HG03520 (cell line): ENCODE results near the gene FAT1.

ENCODE experiments used
- ATAC-seq: cut with Tn5 transposase; IDR thresholded peaks from one replicate; pipeline ENCODE4 v1.9.1; 2021; ENCODE audit warnings: mild to moderate bottlenecking, moderate library complexity; ENCODE audit not compliant: unreplicated experiment

The FAT1 gene

GRCh38 chr4:186725469-186726425, 2.1 kb upstream of the FAT1 start:
- no peak for ATAC-seq

GRCh38 chr4:186724864-186725468, 1.3 kb upstream of the FAT1 start:
- no peak for ATAC-seq

GRCh38 chr4:186724058-186724863, 605 bp upstream of the FAT1 start:
- ATAC-seq = no peak

GRCh38 chr4:186722796-186723291, 812 bp downstream of the FAT1 start:
- no peak for ATAC-seq

- no peak for ATAC-seq
Measured at GRCh38 chr4:186719925-186720694, 3.5 kb downstream of the FAT1 start.

- no peak for ATAC-seq
Measured at GRCh38 chr4:186717556-186717955, 6.1 kb downstream of the FAT1 start.

GRCh38 chr4:186715077-186715476, 8.6 kb downstream of the FAT1 start:
- no peak for ATAC-seq

- ATAC-seq = no peak
Measured at GRCh38 chr4:186714006-186714675, 9.5 kb downstream of the FAT1 start.

GRCh38 chr4:186712690-186713089, 11.0 kb downstream of the FAT1 start:
- ATAC-seq = no peak

GRCh38 chr4:186710521-186711119, 13.0 kb downstream of the FAT1 start:
- no peak for ATAC-seq

- no peak for ATAC-seq
Measured at GRCh38 chr4:186709517-186709916, 14.1 kb downstream of the FAT1 start.

- ATAC-seq = no peak
Measured at GRCh38 chr4:186708554-186708953, 15.1 kb downstream of the FAT1 start.

- ATAC-seq = no peak
Measured at GRCh38 chr4:186707996-186708395, 15.7 kb downstream of the FAT1 start.

- ATAC-seq = no peak
Measured at GRCh38 chr4:186707574-186707973, 16.1 kb downstream of the FAT1 start.

GRCh38 chr4:186704057-186704456, 19.6 kb downstream of the FAT1 start:
- no peak for ATAC-seq

- no peak for ATAC-seq
Measured at GRCh38 chr4:186703510-186703909, 20.1 kb downstream of the FAT1 start.

GRCh38 chr4:186702940-186703339, 20.7 kb downstream of the FAT1 start:
- no peak for ATAC-seq

GRCh38 chr4:186702297-186702696, 21.4 kb downstream of the FAT1 start:
- no peak for ATAC-seq

GRCh38 chr4:186701788-186702187, 21.9 kb downstream of the FAT1 start:
- no peak for ATAC-seq

- ATAC-seq = no peak
Measured at GRCh38 chr4:186701273-186701672, 22.4 kb downstream of the FAT1 start.
